Measurements from ENCODE around the gene SRBD1. TPM values are rescaled to one million over a fixed set of nuclear protein-coding genes. Genes with fewer than 3 reads are reported as not detected.

SRBD1 gene
- total RNA-seq, 1 experiment from 2014 or later = 21.9 TPM

GRCh38 chr2:45646289-45646688, 35.2 kb upstream of the SRBD1 start:
- Histone ChIP-seq H3K4me1 (replicated peaks) (peaks cover 17% of the 10 kb centered on the region), H3K9me3 (replicated peaks) (no peaks in the 10 kb centered on the region), H3K27ac (no peak overlapping the region), H3K36me3 (no peaks in the 10 kb centered on the region; the same call in 1 of the 2 replicates), H3K4me3 (no peak overlapping the region), H3K27me3 (replicated peaks) (peaks cover 8% of the 10 kb centered on the region)
- no peak for DNase-seq (ENCODE audit: low read depth in 1 of 2, low spot score in 2 of 2)

DNA sequence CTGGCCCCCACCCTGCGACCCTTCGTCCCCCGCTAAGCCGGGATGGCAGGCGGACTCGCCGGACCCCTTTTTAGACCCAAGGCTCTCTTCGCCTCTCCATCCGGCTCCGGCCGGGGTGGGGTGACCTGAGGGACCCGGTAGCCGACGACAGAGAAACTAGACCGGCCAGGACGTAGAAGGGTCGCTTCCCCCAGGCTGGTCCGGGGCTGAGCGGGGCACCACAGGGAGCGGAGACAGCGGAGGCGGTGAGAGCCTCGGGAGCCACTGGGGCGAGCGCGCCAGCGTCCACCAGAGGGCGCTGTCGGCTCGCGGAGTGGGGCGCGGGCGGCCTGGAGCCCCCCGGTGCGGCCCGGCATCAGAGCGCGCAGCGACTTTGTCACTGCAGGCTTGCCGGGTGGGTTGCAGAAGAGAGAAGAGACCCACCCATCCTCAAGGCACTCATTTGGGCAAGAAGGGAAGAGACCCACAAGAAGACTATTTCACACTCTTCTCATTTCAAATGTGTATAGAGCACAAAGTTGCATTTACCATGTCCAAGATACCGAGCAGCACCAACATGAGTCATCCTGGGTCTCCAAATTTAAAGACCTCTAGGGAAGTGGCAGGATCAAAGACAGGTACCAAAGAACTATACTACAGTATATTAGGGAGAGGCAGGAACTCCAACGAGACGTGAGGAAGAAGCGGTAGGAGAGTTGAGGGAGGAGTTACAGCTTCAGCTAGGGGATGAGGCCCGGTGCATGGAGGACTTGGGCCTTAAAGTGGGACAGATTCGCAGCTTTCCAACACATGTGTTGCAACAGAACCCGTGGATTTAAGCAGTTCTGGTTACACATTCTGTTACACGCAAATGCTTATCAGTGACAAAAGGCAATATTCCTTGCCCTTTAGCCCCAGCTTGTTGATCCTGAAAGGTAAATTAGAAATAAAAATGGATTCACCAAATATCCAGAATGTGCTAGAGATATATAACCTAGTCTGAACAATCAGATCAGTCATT, 32.8 kb upstream of the SRBD1 start:
- no peaks in the 10 kb centered on the region for H3K9me3 ChIP-seq (replicated peaks)
- no peak overlapping the region for H3K27ac ChIP-seq
- DNase-seq (ENCODE audit: low read depth in 1 of 2, low spot score in 2 of 2) = peak; percentile 60 to 61
- H3K36me3 ChIP-seq = no peaks in the 10 kb centered on the region
- H3K4me3 ChIP-seq = peak overlapping the region; percentile 33
- H3K27me3 ChIP-seq (replicated peaks) = peaks cover 10% of the 10 kb centered on the region
- peaks cover 10% of the 10 kb centered on the region for H3K4me1 ChIP-seq (replicated peaks)

GRCh38 chr2:45643095-45643494, 32.0 kb upstream of the SRBD1 start:
- no peaks in the 10 kb centered on the region for H3K36me3 ChIP-seq
- no peaks in the 10 kb centered on the region for H3K9me3 ChIP-seq (replicated peaks)
- no peak overlapping the region for H3K27ac ChIP-seq
- H3K27me3 ChIP-seq (replicated peaks) = peaks cover 10% of the 10 kb centered on the region
- H3K4me1 ChIP-seq (replicated peaks) = peaks cover 10% of the 10 kb centered on the region
- no peak for DNase-seq (ENCODE audit: low read depth in 1 of 2, low spot score in 2 of 2)
- H3K4me3 ChIP-seq = peak overlapping the region; percentile 33

DNA sequence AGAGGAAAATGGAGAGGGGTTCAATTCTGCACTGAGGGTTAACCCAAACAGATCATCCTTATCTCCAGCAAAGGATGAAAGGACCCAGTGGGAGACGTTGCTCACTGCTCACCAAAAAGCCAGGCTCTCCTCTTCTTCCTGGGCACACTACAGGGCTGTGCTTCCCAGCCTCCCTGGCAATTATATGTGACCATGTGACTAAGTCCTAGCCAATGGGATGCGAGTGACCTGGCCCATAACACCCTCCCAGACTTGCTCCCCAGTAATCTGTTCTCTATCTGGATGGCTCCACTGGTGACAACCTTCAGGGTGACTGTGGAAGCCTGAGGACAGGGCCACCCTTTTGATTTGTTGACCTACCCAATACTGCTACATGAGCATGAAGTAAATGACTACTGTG, 29.5 kb upstream of the SRBD1 start:
- H3K9me3 ChIP-seq (replicated peaks) = no peaks in the 10 kb centered on the region
- peaks cover 10% of the 10 kb centered on the region for H3K4me1 ChIP-seq (replicated peaks)
- no peaks in the 10 kb centered on the region for H3K36me3 ChIP-seq
- H3K27ac ChIP-seq = no peak overlapping the region
- no peak for DNase-seq (ENCODE audit: low read depth in 1 of 2, low spot score in 2 of 2)
- H3K27me3 ChIP-seq (replicated peaks) = peaks cover 16% of the 10 kb centered on the region
- no peak overlapping the region for H3K4me3 ChIP-seq

GRCh38 chr2:45637440-45637839, 26.4 kb upstream of the SRBD1 start:
- Histone ChIP-seq H3K27ac (no peak overlapping the region), H3K4me3 (no peak overlapping the region), H3K9me3 (replicated peaks) (no peaks in the 10 kb centered on the region), H3K27me3 (replicated peaks) (peaks cover 21% of the 10 kb centered on the region), H3K4me1 (replicated peaks) (no peaks in the 10 kb centered on the region), H3K36me3 (no peaks in the 10 kb centered on the region)
- DNase-seq (ENCODE audit: low read depth in 1 of 2, low spot score in 2 of 2) = no peak

- no peak for DNase-seq (ENCODE audit: low read depth in 1 of 2, low spot score in 2 of 2)
- no peak overlapping the region for H3K27ac ChIP-seq
- H3K4me3 ChIP-seq = no peak overlapping the region
- H3K36me3 ChIP-seq = no peaks in the 10 kb centered on the region
- peaks cover 20% of the 10 kb centered on the region for H3K27me3 ChIP-seq (replicated peaks)
- no peaks in the 10 kb centered on the region for H3K9me3 ChIP-seq (replicated peaks)
- no peaks in the 10 kb centered on the region for H3K4me1 ChIP-seq (replicated peaks)
These were observed 24.9 kb upstream of the SRBD1 start for GRCh38 chr2:45636008-45636407.

GRCh38 chr2:45634223-45634622, 23.2 kb upstream of the SRBD1 start:
- Histone ChIP-seq H3K4me1 (replicated peaks) (no peaks in the 10 kb centered on the region), H3K9me3 (replicated peaks) (no peaks in the 10 kb centered on the region), H3K36me3 (no peaks in the 10 kb centered on the region), H3K27ac (no peak overlapping the region), H3K27me3 (replicated peaks) (peaks cover 25% of the 10 kb centered on the region), H3K4me3 (no peak overlapping the region)
- DNase-seq (ENCODE audit: low read depth in 1 of 2, low spot score in 2 of 2) = no peak

DNA sequence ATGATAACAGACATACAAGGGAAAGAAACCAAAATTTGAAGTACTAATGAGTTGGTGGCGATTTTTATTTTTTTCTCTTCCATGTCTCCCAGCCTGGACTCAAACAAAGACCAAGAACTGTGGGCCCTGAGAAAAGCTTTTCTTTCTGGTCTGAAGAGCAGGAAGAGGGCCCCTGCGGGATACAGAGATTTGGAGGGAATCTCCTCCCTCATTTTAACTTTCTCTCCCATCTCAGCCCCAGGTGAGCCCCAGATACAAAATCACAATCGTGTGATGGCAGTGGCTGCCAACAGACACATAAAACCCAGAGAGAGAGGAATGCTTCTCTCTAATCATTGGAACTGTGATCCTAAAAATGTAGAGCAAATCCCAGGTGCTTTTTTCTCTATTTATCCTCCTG, 20.9 kb upstream of the SRBD1 start:
- H3K27me3 ChIP-seq (replicated peaks) = peaks cover 22% of the 10 kb centered on the region
- H3K9me3 ChIP-seq (replicated peaks) = no peaks in the 10 kb centered on the region
- no peak overlapping the region for H3K4me3 ChIP-seq
- no peak overlapping the region for H3K27ac ChIP-seq
- no peak for DNase-seq (ENCODE audit: low read depth in 1 of 2, low spot score in 2 of 2)
- no peaks in the 10 kb centered on the region for H3K36me3 ChIP-seq
- no peaks in the 10 kb centered on the region for H3K4me1 ChIP-seq (replicated peaks)

- Histone ChIP-seq H3K27me3 (replicated peaks) (peaks cover 24% of the 10 kb centered on the region), H3K9me3 (replicated peaks) (no peaks in the 10 kb centered on the region), H3K27ac (no peak overlapping the region), H3K4me1 (replicated peaks) (no peaks in the 10 kb centered on the region), H3K36me3 (no peaks in the 10 kb centered on the region), H3K4me3 (no peak overlapping the region)
- DNase-seq (ENCODE audit: low read depth in 1 of 2, low spot score in 2 of 2) = no peak
These were observed 20.3 kb upstream of the SRBD1 start for GRCh38 chr2:45631319-45631718.

- no peaks in the 10 kb centered on the region for H3K9me3 ChIP-seq (replicated peaks)
- DNase-seq (ENCODE audit: low read depth in 1 of 2, low spot score in 2 of 2) = no peak
- no peaks in the 10 kb centered on the region for H3K4me1 ChIP-seq (replicated peaks)
- H3K27ac ChIP-seq = no peak overlapping the region
- H3K4me3 ChIP-seq = no peak overlapping the region
- peaks cover 33% of the 10 kb centered on the region for H3K27me3 ChIP-seq (replicated peaks)
- H3K36me3 ChIP-seq = no peaks in the 10 kb centered on the region
These were observed 18.9 kb upstream of the SRBD1 start for GRCh38 chr2:45629971-45630370.

DNA sequence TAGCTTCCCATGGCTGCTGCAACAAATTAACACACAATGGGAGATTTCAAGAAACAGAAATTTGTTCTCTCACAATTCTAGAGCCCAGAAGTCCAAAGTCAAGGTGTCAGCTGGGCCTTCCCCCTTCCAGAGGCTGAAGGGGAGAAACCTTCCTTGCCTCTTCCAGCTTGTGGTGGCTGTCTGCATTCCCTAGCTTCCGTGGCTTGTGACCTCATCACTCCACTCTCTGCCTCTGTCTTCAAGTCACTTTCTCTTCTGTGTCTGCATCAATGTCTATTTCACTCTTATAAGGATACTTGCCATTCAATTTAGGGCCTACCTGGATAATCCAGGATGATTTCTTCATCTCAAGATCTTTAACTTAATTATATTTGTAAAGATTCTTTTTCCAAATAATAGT, 16.8 kb upstream of the SRBD1 start:
- H3K4me1 ChIP-seq (replicated peaks) = no peaks in the 10 kb centered on the region
- H3K9me3 ChIP-seq (replicated peaks) = no peaks in the 10 kb centered on the region
- DNase-seq (ENCODE audit: low read depth in 1 of 2, low spot score in 2 of 2) = no peak
- no peaks in the 10 kb centered on the region for H3K36me3 ChIP-seq
- no peak overlapping the region for H3K27ac ChIP-seq
- no peak overlapping the region for H3K4me3 ChIP-seq
- H3K27me3 ChIP-seq (replicated peaks) = peaks cover 30% of the 10 kb centered on the region

DNA sequence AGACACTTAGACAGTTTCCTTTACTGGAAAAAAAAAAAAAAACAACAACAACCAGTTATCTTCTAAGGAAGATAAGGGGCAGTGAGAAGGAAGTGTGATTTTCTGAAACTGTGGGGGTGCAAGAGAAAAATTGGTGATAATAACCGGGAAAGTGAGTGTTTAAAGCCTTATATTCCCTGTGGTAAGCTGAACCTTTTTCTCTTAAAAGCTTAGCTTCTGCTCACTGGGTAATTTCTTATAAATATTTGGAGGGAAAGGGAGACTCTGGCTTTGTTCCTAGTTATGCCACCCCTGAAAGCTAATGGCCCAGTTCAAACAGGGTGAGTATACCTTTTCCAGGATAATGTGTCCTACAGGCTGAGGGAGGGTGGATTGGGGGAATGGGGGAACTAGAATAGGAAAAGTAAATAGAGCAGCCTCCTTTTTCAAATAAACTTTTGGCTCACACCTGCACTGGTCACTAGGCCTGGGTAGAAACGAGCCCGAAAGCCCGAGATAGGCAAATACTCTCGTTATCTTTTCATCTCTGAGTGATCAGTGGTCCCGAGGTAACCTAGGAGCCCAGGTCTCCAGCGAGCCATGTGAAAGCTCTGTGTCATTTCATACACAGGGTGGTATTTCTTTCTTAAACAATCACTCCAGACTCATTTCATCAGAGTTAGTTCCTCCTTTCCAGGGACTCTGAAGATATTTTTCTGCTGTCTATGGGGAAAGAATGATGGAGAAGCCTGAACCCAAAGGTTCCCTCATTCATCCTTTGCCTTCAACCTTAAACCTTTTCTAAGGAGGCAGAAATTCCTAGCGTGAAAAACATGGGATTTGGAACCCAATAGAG, 15.5 kb upstream of the SRBD1 start:
- Histone ChIP-seq H3K27me3 (replicated peaks) (peaks cover 37% of the 10 kb centered on the region), H3K4me3 (no peak overlapping the region), H3K36me3 (no peaks in the 10 kb centered on the region), H3K4me1 (replicated peaks) (no peaks in the 10 kb centered on the region), H3K27ac (no peak overlapping the region), H3K9me3 (replicated peaks) (no peaks in the 10 kb centered on the region)
- DNase-seq (ENCODE audit: low read depth in 1 of 2, low spot score in 2 of 2) = no peak

- Histone ChIP-seq H3K9me3 (replicated peaks) (no peaks in the 10 kb centered on the region), H3K36me3 (no peaks in the 10 kb centered on the region), H3K27ac (no peak overlapping the region), H3K4me1 (replicated peaks) (no peaks in the 10 kb centered on the region), H3K27me3 (replicated peaks) (peaks cover 37% of the 10 kb centered on the region), H3K4me3 (no peak overlapping the region)
- no peak for DNase-seq (ENCODE audit: low read depth in 1 of 2, low spot score in 2 of 2)
These were observed 14.8 kb upstream of the SRBD1 start for GRCh38 chr2:45625824-45626223.

DNA sequence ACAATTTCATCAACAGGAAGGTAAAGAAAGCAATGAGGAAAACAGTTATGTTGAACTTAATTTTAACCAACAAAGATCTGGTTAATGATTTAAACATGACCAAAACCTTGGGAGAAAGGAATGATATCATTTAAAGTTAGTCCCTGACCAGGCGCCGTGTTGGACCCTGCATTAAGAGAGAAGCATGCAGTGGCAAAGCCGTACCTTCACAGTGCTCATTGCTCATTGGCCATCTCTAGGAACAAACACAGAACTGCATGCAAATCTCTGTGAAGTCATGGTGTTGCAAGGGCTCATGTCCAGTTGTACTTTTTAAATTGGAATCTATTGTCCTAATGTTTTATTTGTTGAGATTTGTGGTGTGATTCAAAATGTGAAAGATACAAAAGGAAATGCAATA, 12.0 kb upstream of the SRBD1 start:
- Histone ChIP-seq H3K36me3 (no peaks in the 10 kb centered on the region), H3K27me3 (replicated peaks) (peaks cover 29% of the 10 kb centered on the region), H3K27ac (no peak overlapping the region), H3K9me3 (replicated peaks) (no peaks in the 10 kb centered on the region), H3K4me1 (replicated peaks) (peaks cover 2% of the 10 kb centered on the region), H3K4me3 (no peak overlapping the region)
- no peak for DNase-seq (ENCODE audit: low read depth in 1 of 2, low spot score in 2 of 2)
